GM23338 (cell line): ENCODE data around the gene VWA7.

Experiments
- CTCF ChIP-seq, 2 experiments: fragments of 200-600 bp in 1 of 2; sonication (generic) in 1 of 2; conservative IDR thresholded peaks; 2 replicates each; pipeline versions ENCODE4 v1.5.1 to v1.6.1; 2016 to 2017; ENCODE audit warnings: antibody characterized with exemption in 2 of 2, low read depth in 2 of 2, mild to moderate bottlenecking in 2 of 2, moderate library complexity in 1 of 2
- EZH2 ChIP-seq: fragments of 200-600 bp; sonication (generic); IDR thresholded peaks from one replicate; pipeline ENCODE4 v1.8.0; 2017; ENCODE audit warnings: antibody characterized with exemption, mild to moderate bottlenecking, low read depth; ENCODE audit not compliant: unreplicated experiment
- EZH2phosphoT487 ChIP-seq: fragments of 200-600 bp; sonication (generic); IDR thresholded peaks from one replicate; pipeline ENCODE4 v1.8.1; 2018; ENCODE audit warnings: antibody characterized with exemption; ENCODE audit not compliant: unreplicated experiment
- POLR2AphosphoS5 ChIP-seq: IDR thresholded peaks from 2 replicates; pipeline ENCODE4 v1.6.1; 2016; ENCODE audit warnings: antibody characterized with exemption, low read depth
- REST ChIP-seq: IDR thresholded peaks from one replicate; pipeline ENCODE4 v1.6.1; 2018; ENCODE audit warnings: antibody characterized with exemption; ENCODE audit not compliant: unreplicated experiment
- ZNF114 ChIP-seq: fragments of 250-450 bp; sonication (Bioruptor Pico); IDR thresholded peaks from 2 replicates; pipeline ENCODE4 v1.5.0; 2020; ENCODE audit warnings: mild to moderate bottlenecking, moderate library complexity

- TF ChIP-seq CTCF (conservative IDR thresholded peaks at IDR 0.05; ENCODE audit: low read depth in 2 of 2) (no peak), EZH2phosphoT487 (no peak), EZH2 (no peak), POLR2AphosphoS5 (no peak), REST (no peak), ZNF114 (no peak)
Observed at GRCh38 chr6:31730631-31731086, 46.5 kb downstream of the VWA7 start.
